Measurements from ENCODE around the gene PRDM8.

Gene PRDM8

GRCh38 chr4:80235451-80235850, 38.1 kb downstream of the PRDM8 start:
- H4K20me1 ChIP-seq (ENCODE audit: insufficient read depth, low read length) = no peaks in the 10 kb centered on the region
- H3K27ac ChIP-seq (ENCODE audit: low read length) = no peak overlapping the region
- no peak for TF ChIP-seq EZH2phosphoT487 (IDR thresholded peaks at IDR 0.05; ENCODE audit: low read depth)
- TF ChIP-seq CTCF (IDR thresholded peaks at IDR 0.05; ENCODE audit: low read depth, low read length) = no peak
- H3K9ac ChIP-seq (ENCODE audit: low read length) = no peak overlapping the region
- no peaks in the 10 kb centered on the region for H3K4me1 ChIP-seq (ENCODE audit: low read length)
- no peaks in the 10 kb centered on the region for H3K79me2 ChIP-seq (ENCODE audit: low read length)
- H3K4me3 ChIP-seq (ENCODE audit: low read length) = no peak overlapping the region
- no peaks in the 10 kb centered on the region for H3K36me3 ChIP-seq (replicated peaks; ENCODE audit: low read depth, low read length)
- H3K9me3 ChIP-seq (ENCODE audit: insufficient read depth, low read length) = no peaks in the 10 kb centered on the region
- H2AFZ ChIP-seq (ENCODE audit: low read depth, low read length) = no peak overlapping the region
- H3K4me2 ChIP-seq (ENCODE audit: low read length) = no peak overlapping the region
- no peaks in the 10 kb centered on the region for H3K27me3 ChIP-seq (ENCODE audit: low read depth, low read length)

- no peak overlapping the region for H3K27ac ChIP-seq (ENCODE audit: low read length)
- no peaks in the 10 kb centered on the region for H3K79me2 ChIP-seq (ENCODE audit: low read length)
- no peak overlapping the region for H3K9ac ChIP-seq (ENCODE audit: low read length)
- no peak overlapping the region for H2AFZ ChIP-seq (ENCODE audit: low read depth, low read length)
- no peak overlapping the region for H3K4me3 ChIP-seq (ENCODE audit: low read length)
- H3K9me3 ChIP-seq (ENCODE audit: insufficient read depth, low read length) = no peaks in the 10 kb centered on the region
- no peak for TF ChIP-seq CTCF (IDR thresholded peaks at IDR 0.05; ENCODE audit: low read depth, low read length)
- TF ChIP-seq EZH2phosphoT487 (IDR thresholded peaks at IDR 0.05; ENCODE audit: low read depth) = no peak
- H4K20me1 ChIP-seq (ENCODE audit: insufficient read depth, low read length) = no peaks in the 10 kb centered on the region
- H3K4me1 ChIP-seq (ENCODE audit: low read length) = no peaks in the 10 kb centered on the region
- no peak overlapping the region for H3K4me2 ChIP-seq (ENCODE audit: low read length)
- H3K36me3 ChIP-seq (replicated peaks; ENCODE audit: low read depth, low read length) = no peaks in the 10 kb centered on the region
- no peaks in the 10 kb centered on the region for H3K27me3 ChIP-seq (ENCODE audit: low read depth, low read length)
Observed at GRCh38 chr4:80237992-80238391, 40.7 kb downstream of the PRDM8 start.

GRCh38 chr4:80239480-80240150, 42.3 kb downstream of the PRDM8 start:
- TF ChIP-seq EZH2phosphoT487 (IDR thresholded peaks at IDR 0.05; ENCODE audit: low read depth) (no peak), CTCF (IDR thresholded peaks at IDR 0.05; ENCODE audit: low read depth, low read length) (no peak)
- H3K79me2 ChIP-seq (ENCODE audit: low read length) = no peaks in the 10 kb centered on the region
- no peak overlapping the region for H2AFZ ChIP-seq (ENCODE audit: low read depth, low read length)
- H3K9ac ChIP-seq (ENCODE audit: low read length) = no peak overlapping the region
- no peaks in the 10 kb centered on the region for H4K20me1 ChIP-seq (ENCODE audit: insufficient read depth, low read length)
- H3K4me3 ChIP-seq (ENCODE audit: low read length) = no peak overlapping the region
- H3K36me3 ChIP-seq (replicated peaks; ENCODE audit: low read depth, low read length) = no peaks in the 10 kb centered on the region
- no peak overlapping the region for H3K4me2 ChIP-seq (ENCODE audit: low read length)
- H3K9me3 ChIP-seq (ENCODE audit: insufficient read depth, low read length) = no peaks in the 10 kb centered on the region
- no peaks in the 10 kb centered on the region for H3K4me1 ChIP-seq (ENCODE audit: low read length)
- H3K27ac ChIP-seq (ENCODE audit: low read length) = no peak overlapping the region
- no peaks in the 10 kb centered on the region for H3K27me3 ChIP-seq (ENCODE audit: low read depth, low read length)

GRCh38 chr4:80240976-80241375, 43.7 kb downstream of the PRDM8 start:
- Histone ChIP-seq H3K9ac (ENCODE audit: low read length) (no peak overlapping the region), H3K4me1 (ENCODE audit: low read length) (no peaks in the 10 kb centered on the region), H3K27me3 (ENCODE audit: low read depth, low read length) (no peaks in the 10 kb centered on the region), H3K79me2 (ENCODE audit: low read length) (no peaks in the 10 kb centered on the region), H3K27ac (ENCODE audit: low read length) (no peak overlapping the region), H3K4me2 (ENCODE audit: low read length) (no peak overlapping the region), H3K4me3 (ENCODE audit: low read length) (no peak overlapping the region), H2AFZ (ENCODE audit: low read depth, low read length) (no peak overlapping the region), H4K20me1 (ENCODE audit: insufficient read depth, low read length) (no peaks in the 10 kb centered on the region), H3K9me3 (ENCODE audit: insufficient read depth, low read length) (no peaks in the 10 kb centered on the region), H3K36me3 (replicated peaks; ENCODE audit: low read depth, low read length) (no peaks in the 10 kb centered on the region)
- TF ChIP-seq EZH2phosphoT487 (IDR thresholded peaks at IDR 0.05; ENCODE audit: low read depth) = no peak
- no peak for TF ChIP-seq CTCF (IDR thresholded peaks at IDR 0.05; ENCODE audit: low read depth, low read length)
